Bronchial epithelial cell (primary cell): Measurements from ENCODE around the gene DNAL1. TPM values are rescaled to one million over a fixed set of nuclear protein-coding genes. Genes with fewer than 3 reads are reported as not detected.

Experiments used
- DNase-seq: peaks from one replicate; pipeline ENCODE4 v3.0.0-alpha.2; 2010; ENCODE audit warnings: low read depth
- FAIRE-seq: peaks from 2 replicates; lab custom pipeline; 2011; peaks lifted over from hg19 to GRCh38; lab: Jason Lieb, UNC
- H3K27me3 ChIP-seq: 2 replicates; pipeline ENCODE4 v1.5.1; 2011; ENCODE audit warnings: low read length; ENCODE audit not compliant: control insufficient read depth, insufficient read depth
- H3K36me3 ChIP-seq: 2 replicates; pipeline ENCODE4 v1.5.1; 2011; ENCODE audit warnings: low read length; ENCODE audit not compliant: control insufficient read depth, insufficient read depth
- H3K4me3 ChIP-seq: 2 replicates; pipeline ENCODE4 v1.5.1; 2011; ENCODE audit warnings: mild to moderate bottlenecking, low read depth, low read length, control low read depth
- CTCF ChIP-seq: IDR thresholded peaks from 2 replicates; pipeline ENCODE4 v1.5.1; 2011; ENCODE audit warnings: mild to moderate bottlenecking, moderate library complexity, low read length, control low read depth, inconsistent platforms; ENCODE audit not compliant: insufficient read depth, severe bottlenecking
- total RNA-seq: library from RNA; depleted of rRNA; stranded (reverse); fragments of >200 nt; gene quantifications from 2 replicates; pipeline ENCODE4 v1.2.1, GENCODE V29; 2014

The DNAL1 gene
- total RNA-seq, 1 donor from 2014 or later = 5.8 TPM

GRCh38 chr14:73663548-73664212 lies 18.9 kb downstream of the DNAL1 start:
- Histone ChIP-seq H3K4me3 (no peak overlapping the region), H3K27me3 (no peaks in the 10 kb centered on the region), H3K36me3 (no peaks in the 10 kb centered on the region)
- no peak for TF ChIP-seq CTCF
- DNase-seq (no peak), FAIRE-seq (no peak)

GRCh38 chr14:73665130-73665529 lies 20.3 kb downstream of the DNAL1 start:
- TF ChIP-seq CTCF = no peak
- FAIRE-seq (no peak), DNase-seq (no peak)
- no peak overlapping the region for H3K4me3 ChIP-seq
- no peaks in the 10 kb centered on the region for H3K27me3 ChIP-seq
- H3K36me3 ChIP-seq = no peaks in the 10 kb centered on the region

GRCh38 chr14:73666583-73666982 lies 21.8 kb downstream of the DNAL1 start:
- H3K27me3 ChIP-seq = no peaks in the 10 kb centered on the region
- DNase-seq (no peak), FAIRE-seq (no peak)
- no peak overlapping the region for H3K4me3 ChIP-seq
- H3K36me3 ChIP-seq = no peaks in the 10 kb centered on the region
- no peak for TF ChIP-seq CTCF

- DNase-seq = no peak
- no peak for TF ChIP-seq CTCF
- Histone ChIP-seq H3K36me3 (no peaks in the 10 kb centered on the region), H3K27me3 (no peaks in the 10 kb centered on the region), H3K4me3 (no peak overlapping the region)
- no peak for FAIRE-seq
Observed at GRCh38 chr14:73667854-73668253, 23.1 kb downstream of the DNAL1 start.

- Histone ChIP-seq H3K27me3 (no peaks in the 10 kb centered on the region), H3K36me3 (no peaks in the 10 kb centered on the region), H3K4me3 (no peak overlapping the region)
- no peak for TF ChIP-seq CTCF
- FAIRE-seq = no peak
- peak; percentile 6 for DNase-seq
Observed at GRCh38 chr14:73674986-73675385, 30.2 kb downstream of the DNAL1 start.

GRCh38 chr14:73678698-73679097 lies 33.9 kb downstream of the DNAL1 start:
- DNase-seq (no peak), FAIRE-seq (no peak)
- Histone ChIP-seq H3K27me3 (no peaks in the 10 kb centered on the region), H3K4me3 (no peak overlapping the region), H3K36me3 (no peaks in the 10 kb centered on the region)
- no peak for TF ChIP-seq CTCF
